NAMALWA (cell line): ENCODE results near the gene NPTX1.

Experiments used
- DNase-seq: peaks from one replicate; pipeline ENCODE4 v3.0.0-alpha.2; 2015; ENCODE audit warnings: low spot score

NPTX1 gene

GRCh38 chr17:80458016-80458415, 18.4 kb downstream of the NPTX1 start:
- DNase-seq, result no peak

GRCh38 chr17:80457236-80457856, 19.1 kb downstream of the NPTX1 start:
- no peak for DNase-seq

DNA sequence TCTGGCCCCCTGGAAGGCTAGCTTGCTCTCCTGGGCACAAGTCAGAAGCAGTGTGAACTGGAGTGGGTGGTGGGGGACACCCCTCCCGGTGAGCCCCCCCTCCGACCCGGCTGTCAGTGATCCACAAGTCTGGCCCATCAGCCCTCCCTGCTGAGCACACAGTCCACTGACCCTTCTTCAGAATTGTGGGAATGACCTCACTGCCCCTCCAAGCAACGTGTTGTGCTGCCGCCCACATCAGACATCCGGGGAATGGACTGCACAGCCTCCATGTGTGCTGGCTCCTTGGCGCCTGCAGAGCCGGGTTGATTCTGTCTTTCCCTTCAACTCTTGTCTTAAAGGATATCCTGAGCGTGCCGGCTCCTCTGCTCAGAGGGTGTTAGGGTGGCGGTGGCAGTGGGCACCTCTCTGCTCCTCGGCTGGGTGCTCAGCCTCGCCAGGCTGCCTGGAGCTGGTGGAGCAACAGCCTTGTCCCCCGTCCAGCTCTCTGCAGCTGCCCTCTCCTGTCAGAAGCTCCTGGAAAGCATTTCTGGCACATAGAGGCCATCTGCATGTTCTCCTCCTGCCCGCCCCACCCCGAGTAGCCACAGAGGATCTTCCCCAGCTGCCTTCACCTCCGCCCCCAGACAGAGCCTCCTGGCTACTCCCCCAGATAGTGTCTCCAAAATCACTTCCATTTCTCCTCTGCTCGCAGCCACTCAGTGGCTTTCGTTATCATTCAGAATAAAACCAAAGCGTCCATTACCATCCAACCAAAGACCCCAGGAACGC, 19.8 kb downstream of the NPTX1 start:
- no peak for DNase-seq

DNA sequence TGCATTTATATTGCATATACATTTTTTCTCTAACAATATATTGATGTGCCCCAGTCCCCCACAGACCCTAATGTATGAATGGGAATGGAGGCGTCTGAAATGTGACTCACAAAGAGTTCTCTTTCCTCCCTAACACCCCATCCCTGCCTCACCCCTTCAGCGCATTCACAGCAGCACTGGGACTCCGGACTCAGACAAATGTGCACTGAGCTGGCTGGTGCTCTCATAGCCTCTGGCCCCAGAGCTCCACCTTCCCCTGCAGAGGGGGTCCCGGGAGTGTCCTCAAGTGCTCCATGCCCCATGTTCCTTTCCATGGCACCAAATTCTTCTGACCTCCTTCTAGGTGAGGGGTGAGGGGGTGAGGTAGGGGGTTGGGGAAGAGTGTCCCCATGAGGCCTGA, 20.6 kb downstream of the NPTX1 start:
- no peak for DNase-seq

GRCh38 chr17:80455336-80455710, 21.1 kb downstream of the NPTX1 start:
- DNase-seq, result peak; percentile 59

DNA sequence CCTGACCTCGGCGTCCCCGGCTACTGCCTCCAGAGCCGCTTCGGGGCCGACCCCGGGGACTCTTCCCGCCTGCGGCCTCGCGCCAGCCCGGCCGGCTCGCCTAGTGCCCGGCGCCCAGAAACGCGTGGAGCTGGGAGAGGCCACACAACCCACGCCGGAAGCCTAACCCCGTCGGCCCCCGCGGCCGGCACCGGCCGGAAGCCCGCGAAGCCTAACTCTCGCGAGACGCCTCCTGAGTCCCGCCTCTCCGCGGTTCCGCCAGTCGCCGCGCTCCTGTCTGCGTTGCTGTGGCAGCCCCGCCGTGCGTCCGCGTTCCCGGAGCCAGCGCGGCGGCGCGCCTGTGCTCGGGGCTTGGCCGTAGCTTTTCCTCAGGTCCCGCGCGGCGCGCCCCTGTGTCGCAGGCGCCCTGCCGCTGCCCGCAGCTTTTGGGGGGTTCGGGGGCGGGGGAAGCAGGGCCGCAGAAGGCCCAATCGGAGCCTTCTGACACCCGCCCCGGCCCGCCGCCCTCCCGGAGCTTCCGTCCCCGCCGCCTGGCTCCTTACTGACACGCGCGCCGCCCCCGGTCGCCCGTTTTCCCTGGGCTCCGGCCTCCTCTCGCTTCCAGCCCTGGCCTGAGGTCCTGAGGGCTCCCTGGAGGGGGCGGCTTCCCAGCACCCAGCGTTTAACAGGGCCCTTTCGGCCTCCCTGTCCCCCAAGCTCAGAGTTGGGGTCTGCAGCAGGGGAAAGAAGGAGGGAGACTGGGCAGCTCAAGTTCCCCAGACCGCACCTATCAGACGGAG, 21.7 kb downstream of the NPTX1 start:
- peak; percentile 95 for DNase-seq

GRCh38 chr17:80453998-80454556, 22.3 kb downstream of the NPTX1 start:
- no peak for DNase-seq

- no peak for DNase-seq
These were observed 23.0 kb downstream of the NPTX1 start for GRCh38 chr17:80453126-80453997.

- DNase-seq, result no peak
These were observed 24.1 kb downstream of the NPTX1 start for GRCh38 chr17:80452173-80452915.

DNA sequence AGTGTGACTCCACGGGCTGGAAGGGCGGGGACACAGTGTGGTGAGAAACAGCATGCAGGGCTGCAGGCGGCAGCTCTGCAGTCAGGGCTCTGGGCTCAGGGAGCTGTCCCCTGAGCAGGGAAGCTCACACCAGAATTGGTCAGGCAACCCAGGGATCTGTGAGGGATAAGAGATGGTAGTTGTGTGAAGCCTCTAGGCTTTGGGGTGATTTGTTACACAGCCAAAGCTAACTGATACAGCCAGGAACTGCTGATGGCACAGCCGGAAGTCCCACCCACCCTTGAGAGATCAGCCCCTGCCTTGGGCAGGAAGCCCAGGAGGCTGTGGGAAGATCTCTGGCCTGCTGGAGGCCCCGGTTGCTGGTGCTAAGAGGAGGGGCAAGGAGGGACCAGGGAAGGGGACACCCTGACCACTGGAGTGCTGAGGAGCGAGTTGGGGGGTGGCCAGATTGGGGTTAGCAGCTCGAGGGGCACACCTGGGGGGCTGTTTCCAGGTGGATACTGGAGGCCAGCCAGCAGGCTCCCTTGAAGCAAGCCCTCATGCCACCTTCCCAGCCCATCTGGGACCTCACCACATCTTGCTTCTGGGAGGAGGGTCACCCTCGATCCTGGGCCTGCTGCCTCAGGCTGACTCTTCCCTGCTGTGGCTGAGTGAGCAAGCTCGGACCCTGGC, 25.2 kb downstream of the NPTX1 start:
- no peak for DNase-seq

DNA sequence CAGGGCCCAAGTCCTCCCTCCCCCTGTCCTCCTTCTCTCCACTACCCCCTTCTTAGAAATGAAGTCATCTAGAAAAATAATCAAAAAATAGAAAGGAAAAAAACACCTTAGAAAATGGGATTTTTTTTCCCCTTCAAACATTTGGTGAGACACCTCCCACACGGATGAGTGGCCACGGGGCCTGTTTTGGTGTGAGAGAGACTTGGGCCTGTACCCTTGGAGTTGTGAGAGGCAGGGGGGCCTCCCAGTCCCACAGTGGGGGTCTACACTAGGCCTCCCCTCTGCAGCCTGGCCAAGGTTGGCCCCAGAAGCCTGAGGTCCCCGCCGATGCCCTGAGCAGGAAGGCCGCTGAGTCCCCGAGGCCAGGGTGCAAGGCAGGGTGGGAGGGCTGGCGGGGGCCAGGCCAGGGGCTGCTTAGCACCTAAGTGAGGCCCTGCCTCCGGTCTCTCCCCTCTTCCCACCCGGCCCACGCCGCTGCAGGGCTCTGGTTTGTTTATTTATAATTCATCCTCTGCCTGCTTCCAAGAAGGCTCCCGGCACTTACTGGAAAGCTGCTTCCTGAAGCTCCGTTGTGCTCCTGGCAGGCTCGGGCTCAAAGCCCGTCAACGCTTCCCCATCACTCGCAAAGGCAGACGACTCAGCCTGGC, 26.4 kb downstream of the NPTX1 start:
- no peak for DNase-seq

GRCh38 chr17:80449194-80449929, 27.0 kb downstream of the NPTX1 start:
- no peak for DNase-seq

DNA sequence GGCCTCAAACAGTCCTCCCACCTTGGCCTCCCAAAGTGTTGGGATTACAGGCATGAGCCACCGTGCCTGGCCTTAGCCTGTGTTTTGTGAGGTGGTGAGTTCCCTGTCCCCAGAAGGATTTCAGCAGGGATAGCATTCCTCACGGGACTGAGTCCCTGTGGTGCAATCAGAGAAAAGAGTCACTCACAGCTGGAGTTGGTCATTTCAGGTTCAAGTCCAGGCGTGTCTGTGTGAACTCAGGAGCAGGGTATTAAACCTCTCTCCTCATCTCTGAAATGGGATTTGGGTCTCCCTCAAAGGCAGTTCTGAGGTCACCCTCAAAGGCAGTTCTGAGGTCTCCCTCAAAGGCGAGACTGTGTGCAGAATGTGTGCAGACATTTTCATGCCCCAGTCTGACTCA, 28.6 kb downstream of the NPTX1 start:
- DNase-seq, result no peak

GRCh38 chr17:80446645-80447405, 29.6 kb downstream of the NPTX1 start:
- no peak for DNase-seq

DNA sequence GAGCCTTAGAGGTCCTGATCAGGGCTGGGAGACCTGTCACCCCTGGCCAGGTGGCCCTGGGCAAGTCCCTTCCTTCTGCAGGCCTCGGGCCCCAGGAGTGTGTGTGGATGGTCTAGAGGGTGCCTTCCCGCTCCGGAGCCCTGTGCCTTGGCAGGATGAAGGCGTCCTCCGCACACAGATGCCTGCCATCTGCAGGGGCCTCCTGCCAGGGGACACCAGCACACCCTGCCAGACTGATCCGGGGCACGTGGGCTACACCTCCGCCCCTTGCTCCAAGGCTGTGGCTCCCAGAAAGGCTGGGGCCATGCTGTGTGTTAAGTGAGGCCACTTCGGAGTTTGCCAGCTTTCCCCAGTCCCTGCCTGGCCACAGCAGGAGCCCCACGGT, 30.7 kb downstream of the NPTX1 start:
- DNase-seq, result no peak

DNA sequence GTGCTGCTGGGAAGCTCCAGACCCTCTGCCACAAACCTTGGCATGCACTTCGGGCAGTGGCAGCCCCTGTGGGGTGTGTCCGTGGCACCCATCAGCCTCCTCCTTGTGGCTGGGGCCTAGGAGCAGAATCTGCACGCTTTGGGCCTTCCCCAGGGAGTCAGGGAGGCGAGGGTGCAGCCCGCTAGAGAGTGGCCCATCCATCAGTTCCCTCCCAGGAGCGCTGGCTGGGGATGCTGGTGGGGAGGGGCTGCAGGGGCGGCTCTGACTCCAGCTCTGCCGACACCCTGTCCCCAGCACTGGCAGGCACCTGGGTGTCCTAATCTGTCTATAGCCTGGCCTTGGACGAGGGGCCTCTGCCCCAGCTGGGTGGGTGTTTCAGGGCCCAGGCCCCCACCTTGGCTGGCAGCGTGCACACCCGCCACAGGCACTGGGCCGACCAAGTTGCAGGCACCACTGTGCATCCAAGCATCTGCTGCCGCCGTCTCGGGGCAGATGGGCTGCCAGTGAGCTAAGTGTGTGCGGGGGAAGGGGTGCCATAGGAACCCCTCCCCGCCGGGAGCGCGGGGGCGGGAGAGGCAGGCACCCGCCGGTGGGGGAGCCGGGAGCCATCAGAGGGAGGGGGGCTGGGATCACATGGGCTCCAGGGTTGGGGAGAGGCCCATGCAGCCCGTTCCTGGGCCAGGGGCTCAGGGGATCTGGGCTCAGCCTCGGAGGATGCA, 31.2 kb downstream of the NPTX1 start:
- DNase-seq, result no peak

DNA sequence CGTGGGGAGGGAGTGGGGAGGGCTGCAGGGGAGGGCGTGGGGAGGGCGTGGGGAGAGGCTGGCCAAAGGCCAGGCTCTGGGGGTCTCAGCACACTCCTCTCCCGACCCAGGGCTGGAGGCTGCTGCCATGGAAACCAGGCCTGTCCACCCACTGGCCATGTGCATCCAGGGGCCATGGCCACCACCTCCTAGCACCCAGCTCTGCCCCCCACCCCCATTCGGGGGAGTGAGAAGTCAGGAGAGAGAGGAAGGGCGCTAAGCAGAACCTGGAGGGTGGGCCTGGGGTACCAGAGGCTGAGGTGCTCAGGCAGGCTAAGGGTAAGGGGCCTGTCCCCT, 31.8 kb downstream of the NPTX1 start:
- DNase-seq, result no peak
